ENCODE results near the gene ANKLE2.
"Not testable (repeated sequence)": the region's sequence is repeated elsewhere in the genome, so short reads cannot be mapped to it uniquely, and the experiment has no call there.

Gene ANKLE2

GRCh38 chr12:132777614-132778013 lies 16.0 kb upstream of the ANKLE2 start:
- DNase-seq (ENCODE audit: low read depth in 1 of 2, low spot score in 1 of 2): no peak

GRCh38 chr12:132776816-132777568 lies 15.4 kb upstream of the ANKLE2 start:
- DNase-seq (ENCODE audit: low read depth in 1 of 2, low spot score in 1 of 2): no peak

- DNase-seq (ENCODE audit: low read depth in 1 of 2, low spot score in 1 of 2): not testable (repeated sequence)
Measured at GRCh38 chr12:132776230-132776625, 14.6 kb upstream of the ANKLE2 start.

DNA sequence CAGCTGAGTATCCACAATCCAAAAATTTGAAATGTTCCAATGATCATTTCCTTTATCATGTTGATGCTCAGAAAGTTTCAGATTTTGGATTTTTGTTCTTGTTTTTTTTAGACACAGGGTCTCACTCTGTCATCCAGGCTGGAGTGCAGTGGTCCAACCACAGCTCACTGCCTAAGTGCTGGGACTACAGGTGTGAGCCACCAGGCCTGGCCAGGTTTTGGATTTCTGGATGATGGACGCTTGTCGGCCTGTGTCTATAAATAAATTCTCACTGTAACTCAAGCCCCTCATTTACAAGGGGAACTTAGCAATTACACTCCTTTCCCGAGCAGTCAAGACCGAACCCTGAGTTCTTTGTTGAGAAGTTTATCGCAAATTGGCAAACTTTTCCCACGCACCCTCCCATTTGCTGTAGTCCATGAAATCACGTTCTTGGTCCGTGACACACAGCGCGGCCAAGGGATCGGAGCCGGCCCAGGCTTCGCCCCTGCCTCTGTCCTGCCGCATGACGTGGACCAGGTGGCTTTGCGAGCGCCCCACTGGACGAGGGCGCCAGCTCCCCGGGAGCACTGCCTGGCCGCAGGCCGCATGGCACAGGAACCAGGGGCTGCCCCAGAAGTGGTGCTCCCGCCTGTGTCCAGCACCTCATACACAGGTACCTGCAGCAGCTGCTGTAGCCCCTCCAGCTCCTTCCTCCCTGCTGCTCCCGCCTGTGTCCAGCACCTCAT lies 14.0 kb upstream of the ANKLE2 start:
- DNase-seq (ENCODE audit: low read depth in 1 of 2, low spot score in 1 of 2): no peak

DNA sequence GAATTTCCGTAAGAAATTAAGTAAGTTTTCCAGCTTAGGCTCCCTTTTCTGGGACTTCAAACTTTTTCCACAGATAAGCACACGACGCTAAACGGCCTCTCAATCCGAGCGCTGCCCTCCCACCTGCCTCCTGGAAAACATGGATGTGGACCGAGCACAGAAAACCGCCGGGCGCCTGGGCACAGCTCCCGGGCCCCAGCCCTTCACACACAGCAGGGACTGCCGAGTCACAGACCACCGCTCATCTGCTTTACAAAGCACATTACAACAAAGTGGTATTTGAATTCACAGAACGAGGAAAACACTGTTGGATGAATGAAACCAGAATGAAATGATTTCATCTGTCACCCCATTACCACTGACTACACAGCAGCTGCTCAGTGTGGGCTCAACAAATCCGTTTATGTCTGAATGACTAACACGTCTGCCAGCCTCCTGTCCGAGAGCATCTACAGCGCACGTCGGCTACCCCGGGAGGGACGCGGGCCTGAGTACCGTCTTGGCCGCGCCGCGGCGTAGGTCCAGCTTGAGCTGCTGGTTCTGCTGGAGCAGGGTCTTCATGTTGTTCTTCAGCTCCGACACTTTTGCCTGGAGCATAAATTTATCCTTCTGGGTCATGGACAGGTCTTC lies 13.1 kb upstream of the ANKLE2 start:
- no peak for DNase-seq (ENCODE audit: low read depth in 1 of 2, low spot score in 1 of 2)

DNA sequence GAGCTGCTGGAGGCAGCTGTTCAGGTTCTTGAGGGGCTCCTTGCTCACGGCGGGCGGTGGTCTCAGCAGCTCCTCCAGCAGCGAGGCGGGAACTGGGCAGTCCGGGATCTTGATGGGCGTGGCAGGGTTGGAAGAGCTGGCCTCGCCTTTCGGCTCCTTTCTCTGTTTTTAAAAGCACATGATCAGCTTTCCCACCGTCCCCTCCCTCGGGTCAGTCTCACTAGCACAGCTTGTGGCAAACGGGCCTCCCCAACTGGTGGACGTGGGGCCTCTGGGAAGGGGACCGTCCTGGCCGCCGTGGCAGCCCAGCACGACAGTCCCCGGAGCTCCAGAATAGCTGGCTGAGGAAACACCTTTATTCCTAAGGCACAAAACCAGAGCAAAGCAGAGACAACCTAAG lies 12.5 kb upstream of the ANKLE2 start:
- no peak for DNase-seq (ENCODE audit: low read depth in 1 of 2, low spot score in 1 of 2)

GRCh38 chr12:132773077-132773955 lies 11.7 kb upstream of the ANKLE2 start:
- DNase-seq (ENCODE audit: low read depth in 1 of 2, low spot score in 1 of 2): no peak

DNA sequence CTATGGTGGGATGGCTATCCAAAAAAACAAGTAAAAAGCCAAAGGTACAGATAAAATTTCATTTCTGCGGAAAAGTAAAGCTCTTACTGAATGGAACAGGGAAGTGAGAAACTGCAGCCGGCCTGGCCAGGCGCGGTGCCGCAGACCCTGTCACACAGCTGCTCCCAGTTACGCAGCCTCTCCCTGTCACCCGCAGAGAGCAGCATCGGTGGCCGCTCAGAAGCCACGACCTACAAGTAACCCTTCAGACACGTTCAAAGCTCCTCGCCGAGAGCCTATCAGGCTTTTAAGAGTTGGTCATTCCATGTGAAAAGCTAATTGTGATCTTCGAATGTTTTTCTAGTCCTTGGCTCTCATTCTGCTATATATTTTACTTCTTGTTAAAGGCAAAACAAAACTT lies 11.0 kb upstream of the ANKLE2 start:
- DNase-seq (ENCODE audit: low read depth in 1 of 2, low spot score in 1 of 2): no peak

- peak in 1 of 2 donors; percentile 22 for DNase-seq (ENCODE audit: low read depth in 1 of 2, low spot score in 1 of 2)
Measured at GRCh38 chr12:132771126-132771838, 9.7 kb upstream of the ANKLE2 start.

DNA sequence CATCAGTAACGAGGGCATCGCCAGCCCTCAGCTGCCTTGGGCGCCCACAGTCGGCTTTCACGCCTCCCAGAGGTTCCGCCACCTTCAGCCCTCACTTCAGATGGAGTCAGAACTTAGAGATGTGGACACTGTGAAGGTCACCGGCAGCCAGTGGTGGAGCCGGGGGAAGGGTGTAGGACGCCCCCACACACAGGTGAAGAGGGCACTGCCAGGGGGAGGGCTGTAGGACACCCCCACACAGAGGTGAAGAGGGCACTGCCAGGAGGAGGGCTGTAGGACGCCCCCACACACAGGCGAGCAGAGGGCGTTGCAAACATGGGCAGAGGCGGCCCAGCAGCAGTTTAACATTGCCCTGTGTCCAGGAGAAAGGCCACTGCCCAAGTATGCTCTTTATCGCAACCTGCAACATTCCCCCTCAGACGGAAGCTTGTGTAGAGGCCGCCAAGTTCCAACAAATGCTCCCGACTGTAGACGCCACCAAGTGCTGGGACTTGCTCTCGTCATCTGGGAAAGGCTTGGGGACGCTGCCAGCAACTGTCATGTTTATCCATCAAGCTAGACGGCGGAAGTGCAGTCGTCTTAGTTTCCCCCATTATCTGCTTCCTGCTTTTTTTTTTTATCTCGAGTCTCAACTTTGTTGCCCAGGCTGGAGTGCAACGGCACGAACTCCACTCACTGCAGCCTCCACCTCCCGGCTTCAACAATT lies 4.9 kb upstream of the ANKLE2 start:
- DNase-seq (ENCODE audit: low read depth in 1 of 2, low spot score in 1 of 2): no peak

DNA sequence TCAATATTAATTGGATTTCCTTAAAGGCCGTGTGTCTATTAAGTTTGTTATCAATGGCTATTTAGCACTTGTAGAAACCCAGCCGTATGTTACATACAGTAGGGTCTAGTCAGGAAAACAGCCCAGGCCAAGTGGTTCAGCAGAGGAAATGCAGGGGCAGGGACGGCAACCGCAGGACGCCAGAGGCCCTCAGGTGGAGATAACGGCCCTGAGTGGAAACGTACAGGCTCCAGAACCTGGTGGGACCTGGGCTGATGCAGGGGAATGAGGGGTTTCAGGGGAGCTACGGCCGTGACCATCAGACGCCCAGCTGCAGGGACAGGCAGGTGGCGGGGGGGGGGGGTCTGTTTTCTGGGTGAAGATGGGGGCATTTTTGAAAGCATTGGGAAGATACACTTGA lies 3.7 kb upstream of the ANKLE2 start:
- no peak for DNase-seq (ENCODE audit: low read depth in 1 of 2, low spot score in 1 of 2)

DNA sequence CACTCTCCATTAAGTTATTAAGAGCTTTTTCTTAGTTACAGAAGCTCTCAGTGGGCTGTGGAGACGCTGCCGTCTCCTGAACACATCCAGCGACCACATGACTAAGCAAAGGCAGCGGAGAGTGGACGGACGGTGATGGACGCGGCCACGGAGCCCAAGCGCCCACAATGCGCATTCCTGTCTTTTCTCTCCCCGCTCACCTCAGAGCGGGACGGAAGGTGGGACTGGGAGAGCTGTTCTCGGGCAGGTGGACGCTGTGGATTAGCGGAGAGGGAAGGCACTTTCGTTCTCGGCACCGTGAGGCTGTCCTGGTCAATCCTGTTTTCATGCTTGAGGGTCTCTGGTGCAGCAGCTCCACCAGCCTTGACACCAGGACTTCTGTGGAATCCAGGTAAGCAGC lies 2.6 kb upstream of the ANKLE2 start:
- no peak for DNase-seq (ENCODE audit: low read depth in 1 of 2, low spot score in 1 of 2)

DNA sequence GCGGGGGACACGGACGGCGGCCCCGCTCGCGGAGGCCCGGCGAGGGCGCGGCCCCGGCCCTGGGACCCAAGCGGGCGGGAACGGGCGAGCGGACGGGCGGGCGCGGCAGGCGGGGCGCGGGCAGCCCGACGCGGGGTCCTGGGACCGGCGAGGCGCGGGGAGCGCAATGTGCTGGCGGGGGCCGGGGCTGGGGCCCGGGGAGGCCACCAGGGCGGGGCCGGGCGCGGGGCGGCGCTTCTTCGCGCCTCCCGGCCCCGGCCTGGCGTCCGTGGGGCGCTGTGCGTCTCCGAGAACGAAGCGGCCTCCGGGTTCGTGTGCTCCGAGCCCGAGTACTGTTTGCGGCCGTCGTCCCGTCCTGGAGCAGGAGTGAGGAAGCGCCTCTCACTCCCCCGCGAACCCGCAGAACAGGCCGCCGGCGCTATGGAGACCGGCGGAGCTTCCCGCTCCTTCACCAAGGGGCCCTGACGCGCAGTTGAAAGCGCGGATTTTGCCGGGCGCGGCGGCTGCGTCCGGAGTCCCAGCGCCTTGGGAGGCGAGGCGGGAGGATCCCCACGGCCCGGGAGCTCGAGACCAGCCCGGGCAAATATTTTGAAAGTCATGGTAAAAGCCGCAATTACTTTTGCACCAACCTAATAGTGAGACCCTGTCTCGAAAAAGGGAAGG lies 420 bp upstream of the ANKLE2 start:
- peak; percentile 60 to 74 for DNase-seq (ENCODE audit: low read depth in 1 of 2, low spot score in 1 of 2)

DNA sequence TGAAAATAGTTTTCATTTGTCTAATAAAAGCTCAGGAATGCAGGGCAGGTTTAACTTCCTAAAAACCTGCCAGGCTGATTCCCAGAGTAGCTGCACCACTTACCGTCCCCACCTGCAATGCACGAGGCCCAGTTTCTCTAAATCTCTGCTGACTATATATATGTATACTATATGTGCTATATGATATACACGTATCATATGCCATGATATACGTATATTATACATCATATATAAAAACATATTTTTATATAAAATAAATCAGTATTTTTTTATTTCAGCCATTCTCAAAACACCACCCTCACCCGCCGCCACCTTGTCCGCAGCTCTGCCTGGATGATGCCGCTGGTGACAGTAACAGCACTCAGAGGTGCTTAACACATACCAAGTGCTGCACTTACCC lies 2.3 kb downstream of the ANKLE2 start:
- no peak for DNase-seq (ENCODE audit: low read depth in 1 of 2, low spot score in 1 of 2)

DNA sequence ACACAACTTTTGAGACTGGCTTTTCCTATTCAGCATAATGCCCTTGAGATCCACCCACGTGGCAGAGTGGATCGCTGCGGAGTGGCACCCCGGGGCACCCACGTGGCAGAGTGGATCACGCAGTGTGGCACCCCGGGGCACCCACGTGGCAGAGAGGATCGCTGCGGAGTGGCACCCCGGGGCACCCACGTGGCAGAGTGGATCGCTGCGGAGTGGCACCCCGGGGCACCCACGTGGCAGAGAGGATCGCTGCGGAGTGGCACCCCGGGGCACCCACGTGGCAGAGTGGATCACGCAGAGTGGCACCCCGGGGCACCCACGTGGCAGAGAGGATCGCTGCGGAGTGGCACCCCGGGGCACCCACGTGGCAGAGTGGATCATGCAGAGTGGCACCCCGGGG lies 2.8 kb downstream of the ANKLE2 start:
- DNase-seq (ENCODE audit: low read depth in 1 of 2, low spot score in 1 of 2): not testable (repeated sequence)

GRCh38 chr12:132754160-132754932 lies 7.3 kb downstream of the ANKLE2 start:
- no peak for DNase-seq (ENCODE audit: low read depth in 1 of 2, low spot score in 1 of 2)

DNA sequence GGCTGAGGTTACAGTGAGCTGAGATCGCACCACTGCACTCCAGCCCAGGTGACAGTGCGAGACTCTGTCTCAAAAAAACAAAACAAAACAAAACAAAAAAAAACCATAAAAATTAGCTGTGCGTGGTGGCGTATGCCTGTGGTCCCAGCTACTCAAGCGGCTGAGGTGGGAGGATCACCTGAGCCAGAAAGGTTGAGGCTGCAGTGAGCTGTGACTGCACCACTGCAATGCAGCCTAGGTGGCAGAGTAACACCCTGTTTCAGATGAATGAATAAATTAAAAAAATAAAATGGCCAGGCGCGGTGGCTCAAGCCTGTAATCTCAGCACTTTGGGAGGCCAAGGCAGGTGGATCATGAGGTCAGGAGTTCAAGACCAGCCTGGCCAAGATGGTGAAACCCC lies 8.0 kb downstream of the ANKLE2 start:
- not testable (repeated sequence) for DNase-seq (ENCODE audit: low read depth in 1 of 2, low spot score in 1 of 2)

DNA sequence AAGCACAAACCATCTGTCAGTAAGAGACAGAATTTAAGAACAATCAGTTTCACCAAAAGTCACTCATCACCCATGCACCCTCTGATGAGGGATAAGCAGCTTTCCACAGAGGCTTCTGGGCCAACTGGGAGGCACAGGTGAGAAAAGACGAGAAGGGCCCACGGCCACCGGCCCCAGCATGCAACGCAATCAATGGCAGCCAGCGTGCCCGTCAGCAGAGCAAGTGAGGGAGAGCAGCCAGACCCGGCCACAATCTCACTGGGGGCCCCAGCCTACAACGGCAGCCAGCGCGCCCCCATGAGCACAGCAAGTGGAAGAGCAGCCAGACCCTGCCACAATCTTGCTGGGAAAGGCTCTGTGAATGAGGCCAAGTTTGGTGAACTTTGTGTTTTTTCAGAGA lies 13.3 kb downstream of the ANKLE2 start:
- DNase-seq (ENCODE audit: low read depth in 1 of 2, low spot score in 1 of 2): no peak

DNA sequence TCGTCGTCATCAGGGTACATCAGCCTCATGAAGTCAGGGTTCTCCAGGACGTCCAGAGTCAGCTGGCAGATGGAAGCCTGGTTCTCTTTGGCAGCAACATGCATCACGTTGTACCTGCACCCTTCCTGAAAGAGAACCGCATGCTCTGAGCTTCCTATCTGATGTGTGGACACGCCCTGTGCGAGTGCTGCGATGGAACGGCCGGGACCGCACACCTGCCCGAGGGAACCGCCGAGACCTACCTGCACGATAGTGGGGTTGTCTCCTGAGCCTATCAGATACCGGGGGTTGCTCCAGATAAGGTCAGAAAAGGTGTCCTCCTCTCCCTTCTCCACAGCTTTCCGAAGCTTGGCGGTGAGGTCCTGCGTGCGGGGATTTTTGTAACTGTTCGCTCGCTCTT lies 13.7 kb downstream of the ANKLE2 start:
- DNase-seq (ENCODE audit: low read depth in 1 of 2, low spot score in 1 of 2): no peak
